WERI-Rb-1 (cell line): Measurements from ENCODE around the gene P2RX5.
"Not testable (repeated sequence)": the region's sequence is repeated elsewhere in the genome, so short reads cannot be mapped to it uniquely, and the experiment has no call there.

Source experiments
- DNase-seq: peaks from one replicate; pipeline ENCODE4 v3.0.0-alpha.2; 2020
- H3K27ac ChIP-seq: fragments of 250-450 bp; sonication (Bioruptor Pico); 2 replicates; pipeline ENCODE4 v1.5.1; 2020; ENCODE audit warnings: mild to moderate bottlenecking, moderate library complexity
- H3K27me3 ChIP-seq: fragments of 250-450 bp; sonication (Bioruptor Pico); 2 replicates; pipeline ENCODE4 v1.5.1; 2021; ENCODE audit warnings: mild to moderate bottlenecking, low read depth, moderate library complexity; ENCODE audit not compliant: insufficient read depth, severe bottlenecking
- H3K36me3 ChIP-seq: fragments of 250-450 bp; sonication (Bioruptor Pico); 2 replicates; pipeline ENCODE4 v1.5.1; 2020; ENCODE audit warnings: mild to moderate bottlenecking, moderate library complexity
- H3K4me3 ChIP-seq: 2 replicates; pipeline ENCODE4 v1.5.1; 2011; ENCODE audit warnings: low read depth, mild to moderate bottlenecking, control low read depth, low read length
- H3K9me3 ChIP-seq: fragments of 250-450 bp; sonication (Bioruptor Pico); 2 replicates; pipeline ENCODE4 v1.5.1; 2021; ENCODE audit warnings: mild to moderate bottlenecking, moderate library complexity; ENCODE audit not compliant: severe bottlenecking
- CTCF ChIP-seq: IDR thresholded peaks from 2 replicates; pipeline ENCODE4 v1.5.1; 2011; ENCODE audit warnings: low read depth, mild to moderate bottlenecking, control low read depth, inconsistent platforms, low read length

P2RX5 gene

GRCh38 chr17:3704931-3705717 is 9.2 kb upstream of the P2RX5 start:
- Histone ChIP-seq H3K27me3 (no peaks in the 10 kb centered on the region), H3K27ac (no peak overlapping the region), H3K36me3 (peaks cover 7% of the 10 kb centered on the region), H3K4me3 (no peak overlapping the region), H3K9me3 (peaks cover 5% of the 10 kb centered on the region)
- TF ChIP-seq CTCF: no peak
- no peak for DNase-seq

GRCh38 chr17:3702041-3702539 is 6.1 kb upstream of the P2RX5 start:
- H3K36me3 ChIP-seq, H3K4me3 ChIP-seq, H3K9me3 ChIP-seq, DNase-seq, H3K27ac ChIP-seq, H3K27me3 ChIP-seq: not testable (repeated sequence)

GRCh38 chr17:3699951-3700350 is 4.0 kb upstream of the P2RX5 start:
- TF ChIP-seq CTCF: no peak
- peaks cover 5% of the 10 kb centered on the region for H3K9me3 ChIP-seq
- H3K36me3 ChIP-seq: peaks cover 7% of the 10 kb centered on the region; the same call in 1 of the 2 replicates
- H3K4me3 ChIP-seq: no peak overlapping the region
- no peaks in the 10 kb centered on the region for H3K27me3 ChIP-seq
- DNase-seq: no peak
- H3K27ac ChIP-seq: no peak overlapping the region

- no peaks in the 10 kb centered on the region for H3K27me3 ChIP-seq
- peaks cover 5% of the 10 kb centered on the region for H3K9me3 ChIP-seq
- H3K27ac ChIP-seq: no peak overlapping the region
- DNase-seq: no peak
- peaks cover 7% of the 10 kb centered on the region; the same call in 1 of the 2 replicates for H3K36me3 ChIP-seq
- H3K4me3 ChIP-seq: no peak overlapping the region
- no peak for TF ChIP-seq CTCF
Observed at GRCh38 chr17:3698139-3698538, 2.2 kb upstream of the P2RX5 start.

GRCh38 chr17:3697103-3697476 is 1.1 kb upstream of the P2RX5 start:
- no peak overlapping the region for H3K4me3 ChIP-seq
- no peak overlapping the region for H3K27ac ChIP-seq
- no peak for TF ChIP-seq CTCF
- peaks cover 2% of the 10 kb centered on the region for H3K9me3 ChIP-seq
- peaks cover 2% of the 10 kb centered on the region; the same call in 1 of the 2 replicates for H3K36me3 ChIP-seq
- no peaks in the 10 kb centered on the region for H3K27me3 ChIP-seq
- DNase-seq: no peak

- Histone ChIP-seq H3K27me3 (no peaks in the 10 kb centered on the region), H3K4me3 (peak overlapping the region; percentile 44), H3K36me3 (no peaks in the 10 kb centered on the region), H3K9me3 (no peaks in the 10 kb centered on the region), H3K27ac (peak overlapping the region; percentile 20)
- peak; percentile 19 for DNase-seq
- no peak for TF ChIP-seq CTCF
Observed at GRCh38 chr17:3695129-3695722, 729 bp downstream of the P2RX5 start.
